Neural progenitor cell (in vitro differentiated cells): ENCODE results near the gene COLEC12. TPM values are rescaled to one million over a fixed set of nuclear protein-coding genes. Genes with fewer than 3 reads are reported as not detected.

Source experiments
- DNase-seq: peaks from one replicate; pipeline ENCODE4 v3.0.0-alpha.2; 2016; ENCODE audit warnings: low spot score
- H2AFZ ChIP-seq: fragments of 200-600 bp; sonication (generic); replicated peaks from 2 replicates; pipeline ENCODE4 v1.6.1; 2016; ENCODE audit warnings: antibody characterized with exemption
- H3F3A ChIP-seq: fragments of 200-600 bp; sonication (generic); 2 replicates; pipeline ENCODE4 v1.6.1; 2016; ENCODE audit warnings: antibody characterized with exemption, low read depth
- H3K27ac ChIP-seq: fragments of 200-600 bp; sonication (generic); 2 replicates; pipeline ENCODE4 v1.5.1; 2016; ENCODE audit warnings: mild to moderate bottlenecking
- H3K27me3 ChIP-seq: fragments of 200-600 bp; sonication (generic); 2 replicates; pipeline ENCODE4 v1.6.1; 2016; ENCODE audit warnings: mild to moderate bottlenecking, moderate library complexity
- H3K36me3 ChIP-seq: fragments of 200-600 bp; sonication (generic); 2 replicates; pipeline ENCODE4 v1.5.1; 2016
- H3K4me1 ChIP-seq: fragments of 200-600 bp; sonication (generic); 2 replicates; pipeline ENCODE4 v1.6.1; 2016; ENCODE audit warnings: mixed run types
- H3K4me2 ChIP-seq: fragments of 200-600 bp; sonication (generic); 2 replicates; pipeline ENCODE4 v1.6.1; 2016
- H3K4me3 ChIP-seq: fragments of 200-600 bp; sonication (generic); 2 replicates; pipeline ENCODE4 v1.5.1; 2016
- H3K79me2 ChIP-seq: fragments of 200-600 bp; sonication (generic); 2 replicates; pipeline ENCODE4 v1.6.1; 2016; ENCODE audit warnings: low read depth
- H3K9ac ChIP-seq: fragments of 200-600 bp; sonication (generic); 2 replicates; pipeline ENCODE4 v1.6.1; 2016
- H3K9me3 ChIP-seq: fragments of 200-600 bp; sonication (generic); 2 replicates; pipeline ENCODE4 v1.5.1; 2016; ENCODE audit warnings: low read depth
- H4K20me1 ChIP-seq: fragments of 200-600 bp; sonication (generic); 2 replicates; pipeline ENCODE4 v1.6.1; 2016; ENCODE audit warnings: low read depth
- H3K27ac Mint-ChIP-seq: 3 replicates; pipeline ENCODE4 v1.8.0; 2021; ENCODE audit warnings: mixed read lengths
- H3K27me3 Mint-ChIP-seq: 2 replicates; pipeline ENCODE4 v1.8.0; 2022; ENCODE audit warnings: low read depth, mild to moderate bottlenecking, inconsistent platforms, moderate library complexity, mixed read lengths; ENCODE audit not compliant: insufficient read depth
- H3K36me3 Mint-ChIP-seq: 3 replicates; pipeline ENCODE4 v1.8.0; 2021; ENCODE audit warnings: mixed read lengths
- H3K4me1 Mint-ChIP-seq: 3 replicates; pipeline ENCODE4 v1.8.0; 2021; ENCODE audit warnings: mixed read lengths
- H3K4me3 Mint-ChIP-seq: 3 replicates; pipeline ENCODE4 v1.8.0; 2021; ENCODE audit warnings: mild to moderate bottlenecking, moderate library complexity, mixed read lengths
- H3K9me3 Mint-ChIP-seq: 3 replicates; pipeline ENCODE4 v1.8.0; 2020; ENCODE audit warnings: mixed read lengths
- CTCF ChIP-seq: fragments of 200-600 bp; sonication (generic); IDR thresholded peaks from 2 replicates; pipeline ENCODE4 v1.5.1; 2017; ENCODE audit warnings: antibody characterized with exemption, mild to moderate bottlenecking
- EZH2 ChIP-seq: fragments of 200-600 bp; sonication (generic); IDR thresholded peaks from 2 replicates; pipeline ENCODE4 v1.6.1; 2017; ENCODE audit warnings: antibody characterized with exemption, mild to moderate bottlenecking, moderate library complexity
- EZH2phosphoT487 ChIP-seq: fragments of 200-600 bp; sonication (generic); IDR thresholded peaks from 2 replicates; pipeline ENCODE4 v1.6.1; 2017; ENCODE audit warnings: antibody characterized with exemption
- total RNA-seq: library from RNA; depleted of rRNA; stranded (reverse); fragments of >200 nt; gene quantifications from 2 replicates; pipeline ENCODE4 v1.2.3, GENCODE V29; 2015; ENCODE audit warnings: low replicate concordance

The COLEC12 gene
- total RNA-seq, 1 donor from 2014 or later: 2.0 TPM

- H3K4me1 ChIP-seq: peaks cover 11% of the 10 kb centered on the region
- H3K27me3 Mint-ChIP-seq: no peaks in the 10 kb centered on the region
Observed at GRCh38 chr18:360676-361075, 139.8 kb downstream of the COLEC12 start.

GRCh38 chr18:356778-357177, 143.7 kb downstream of the COLEC12 start:
- H3F3A ChIP-seq: no peaks in the 10 kb centered on the region
- no peak for DNase-seq
- TF ChIP-seq EZH2 (no peak), CTCF (no peak), EZH2phosphoT487 (no peak)
- H3K4me3 ChIP-seq: no peak overlapping the region
- H3K9me3 ChIP-seq: no peaks in the 10 kb centered on the region
- Mint-ChIP-seq H3K27me3 (no peaks in the 10 kb centered on the region), H3K4me3 (no peak overlapping the region), H3K4me1 (peaks cover 18% of the 10 kb centered on the region), H3K9me3 (no peaks in the 10 kb centered on the region), H3K36me3 (peaks cover 11% of the 10 kb centered on the region), H3K27ac (no peak overlapping the region)
- H3K79me2 ChIP-seq: no peaks in the 10 kb centered on the region
- no peak overlapping the region for H2AFZ ChIP-seq
- no peaks in the 10 kb centered on the region for H3K27me3 ChIP-seq
- no peak overlapping the region for H3K4me2 ChIP-seq
- no peaks in the 10 kb centered on the region for H4K20me1 ChIP-seq
- H3K9ac ChIP-seq: no peak overlapping the region
- H3K36me3 ChIP-seq: no peaks in the 10 kb centered on the region
- H3K4me1 ChIP-seq: no peaks in the 10 kb centered on the region
- no peak overlapping the region for H3K27ac ChIP-seq

More at GRCh38 chr18:360676-361075, 139.8 kb downstream of the COLEC12 start:
- Mint-ChIP-seq H3K36me3 (peaks cover 9% of the 10 kb centered on the region), H3K27ac (no peak overlapping the region), H3K4me1 (peaks cover 42% of the 10 kb centered on the region), H3K4me3 (no peak overlapping the region), H3K9me3 (no peaks in the 10 kb centered on the region)
- Histone ChIP-seq H3K4me3 (no peak overlapping the region), H2AFZ (no peak overlapping the region), H3F3A (no peaks in the 10 kb centered on the region), H3K9ac (no peak overlapping the region), H3K27ac (no peak overlapping the region), H3K27me3 (no peaks in the 10 kb centered on the region), H3K9me3 (no peaks in the 10 kb centered on the region), H4K20me1 (no peaks in the 10 kb centered on the region), H3K79me2 (no peaks in the 10 kb centered on the region), H3K4me2 (no peak overlapping the region), H3K36me3 (no peaks in the 10 kb centered on the region)
- no peak for DNase-seq
- TF ChIP-seq EZH2phosphoT487 (no peak), CTCF (no peak), EZH2 (no peak)

GRCh38 chr18:355678-356077, 144.8 kb downstream of the COLEC12 start:
- Histone ChIP-seq H3K9ac (no peak overlapping the region), H3K27me3 (no peaks in the 10 kb centered on the region), H3K4me1 (no peaks in the 10 kb centered on the region), H3K27ac (no peak overlapping the region), H3K4me3 (no peak overlapping the region), H3K9me3 (no peaks in the 10 kb centered on the region), H2AFZ (no peak overlapping the region), H3K4me2 (no peak overlapping the region), H3K79me2 (no peaks in the 10 kb centered on the region), H3F3A (no peaks in the 10 kb centered on the region), H3K36me3 (no peaks in the 10 kb centered on the region), H4K20me1 (no peaks in the 10 kb centered on the region)
- Mint-ChIP-seq H3K4me1 (peaks cover 8% of the 10 kb centered on the region), H3K4me3 (no peak overlapping the region), H3K27me3 (no peaks in the 10 kb centered on the region), H3K9me3 (no peaks in the 10 kb centered on the region), H3K27ac (no peak overlapping the region), H3K36me3 (peaks cover 9% of the 10 kb centered on the region)
- TF ChIP-seq EZH2phosphoT487: no peak
- TF ChIP-seq CTCF: no peak
- TF ChIP-seq EZH2: no peak
- DNase-seq: no peak
